Neuronal stem cell (in vitro differentiated cells): ENCODE results near the gene GCSH.
A peak's percentile ranks its signal among the peaks of the same experiment; 100 is the strongest.

Experiments
- DNase-seq: peaks from one replicate; pipeline ENCODE4 v3.0.0-alpha.2; 2013; ENCODE audit warnings: low spot score
- H2AFZ ChIP-seq: one replicate; pipeline ENCODE4 v1.6.1; 2013; ENCODE audit warnings: mild to moderate bottlenecking, low read length, inconsistent platforms
- H2AK5ac ChIP-seq: 2 replicates; pipeline ENCODE4 v1.6.1; 2013; ENCODE audit warnings: low read depth, mild to moderate bottlenecking, inconsistent platforms, low read length, moderate library complexity, mixed read lengths
- H2BK120ac ChIP-seq: 2 replicates; pipeline ENCODE4 v1.6.1; 2013; ENCODE audit warnings: low read depth, mild to moderate bottlenecking, inconsistent platforms, low read length, moderate library complexity, mixed read lengths
- H2BK12ac ChIP-seq: one replicate; pipeline ENCODE4 v1.6.1; 2013; ENCODE audit warnings: low read length, inconsistent platforms
- H2BK15ac ChIP-seq: 2 replicates; pipeline ENCODE4 v1.6.1; 2013; ENCODE audit warnings: mild to moderate bottlenecking, low read length, inconsistent platforms, mixed read lengths
- H2BK5ac ChIP-seq: one replicate; pipeline ENCODE4 v1.6.1; 2013; ENCODE audit warnings: inconsistent platforms, mild to moderate bottlenecking, low read length, moderate library complexity
- H3K14ac ChIP-seq: one replicate; pipeline ENCODE4 v1.6.1; 2013; ENCODE audit warnings: low read length, inconsistent platforms
- H3K18ac ChIP-seq: 2 replicates; pipeline ENCODE4 v1.6.1; 2013; ENCODE audit warnings: low read length, inconsistent platforms
- H3K23ac ChIP-seq: 2 replicates; pipeline ENCODE4 v1.6.1; 2013; ENCODE audit warnings: low read depth, mild to moderate bottlenecking, mixed read lengths, low read length, inconsistent platforms; ENCODE audit not compliant: poor library complexity
- H3K27ac ChIP-seq: replicated peaks from 3 replicates; pipeline ENCODE4 v1.5.1; 2013; ENCODE audit warnings: low read length, inconsistent platforms
- H3K27me3 ChIP-seq, 3 experiments: 2 replicates each; pipeline ENCODE4 v1.6.1; 2013; ENCODE audit warnings: low read length in 3 of 3, mild to moderate bottlenecking in 2 of 3, inconsistent platforms in 1 of 3, low read depth in 1 of 3, mixed read lengths in 1 of 3, moderate library complexity in 1 of 3; ENCODE audit not compliant: control insufficient read depth in 3 of 3, insufficient read depth in 3 of 3
- H3K36me3 ChIP-seq, 2 donors: replicated peaks in 1 of 2; 2 replicates each; pipeline ENCODE4 v1.6.1; 2013; ENCODE audit warnings: low read length in 2 of 2; ENCODE audit not compliant: control insufficient read depth in 2 of 2, insufficient read depth in 2 of 2
- H3K4ac ChIP-seq: 2 replicates; pipeline ENCODE4 v1.6.1; 2013; ENCODE audit warnings: inconsistent platforms, mild to moderate bottlenecking, low read length, moderate library complexity
- H3K4me1 ChIP-seq, 2 donors: 1 replicate in 1 of 2; 2 replicates in 1 of 2; pipeline ENCODE4 v1.6.1; 2013; ENCODE audit warnings: low read length in 2 of 2, low read depth in 1 of 2; ENCODE audit not compliant: control insufficient read depth in 2 of 2, insufficient read depth in 1 of 2
- H3K4me2 ChIP-seq: one replicate; pipeline ENCODE4 v1.6.1; 2013; ENCODE audit warnings: mild to moderate bottlenecking, low read length, inconsistent platforms; ENCODE audit not compliant: insufficient read depth, poor library complexity, severe bottlenecking
- H3K4me3 ChIP-seq, 2 donors: 2 replicates each; pipeline ENCODE4 v1.5.1; 2013; ENCODE audit warnings: low read length in 2 of 2, mild to moderate bottlenecking in 2 of 2, inconsistent platforms in 1 of 2, moderate library complexity in 1 of 2
- H3K79me1 ChIP-seq: one replicate; pipeline ENCODE4 v1.6.1; 2013; ENCODE audit warnings: low read depth, mild to moderate bottlenecking, inconsistent platforms, low read length, moderate library complexity
- H3K9ac ChIP-seq: one replicate; pipeline ENCODE4 v1.6.1; 2013; ENCODE audit warnings: mild to moderate bottlenecking, low read depth, low read length, inconsistent platforms; ENCODE audit not compliant: poor library complexity
- H3K9me3 ChIP-seq, 2 donors: replicated peaks in 1 of 2; 2 replicates each; pipeline versions ENCODE3 to v1.6.1; 2013; ENCODE audit warnings: low read length in 2 of 2, mild to moderate bottlenecking in 2 of 2, inconsistent platforms in 1 of 2, low read depth in 1 of 2, mixed read lengths in 1 of 2, moderate library complexity in 1 of 2; ENCODE audit not compliant: control insufficient read depth in 2 of 2, insufficient read depth in 1 of 2
- H4K8ac ChIP-seq: one replicate; pipeline ENCODE4 v1.6.1; 2013; ENCODE audit warnings: low read depth, mild to moderate bottlenecking, inconsistent platforms, low read length, moderate library complexity
- H4K91ac ChIP-seq: one replicate; pipeline ENCODE4 v1.6.1; 2013; ENCODE audit warnings: low read length, low read depth, mild to moderate bottlenecking, inconsistent platforms; ENCODE audit not compliant: poor library complexity
- WGBS, 2 donors: extraction: QIAGEN DNeasy Blood & Tissue Kit; methylation state at CpG; one replicate each; pipeline ENCODE4 v1.1.7; 2013; ENCODE audit warnings: missing lambda C conversion rate in 2 of 2, mixed read lengths in 1 of 2; ENCODE audit not compliant: insufficient read length in 2 of 2, insufficient replicate concordance in 1 of 2; ENCODE audit errors: extremely low coverage in 2 of 2; 5-methylcytosine and 5-hydroxymethylcytosine counted together

Gene GCSH

DNA sequence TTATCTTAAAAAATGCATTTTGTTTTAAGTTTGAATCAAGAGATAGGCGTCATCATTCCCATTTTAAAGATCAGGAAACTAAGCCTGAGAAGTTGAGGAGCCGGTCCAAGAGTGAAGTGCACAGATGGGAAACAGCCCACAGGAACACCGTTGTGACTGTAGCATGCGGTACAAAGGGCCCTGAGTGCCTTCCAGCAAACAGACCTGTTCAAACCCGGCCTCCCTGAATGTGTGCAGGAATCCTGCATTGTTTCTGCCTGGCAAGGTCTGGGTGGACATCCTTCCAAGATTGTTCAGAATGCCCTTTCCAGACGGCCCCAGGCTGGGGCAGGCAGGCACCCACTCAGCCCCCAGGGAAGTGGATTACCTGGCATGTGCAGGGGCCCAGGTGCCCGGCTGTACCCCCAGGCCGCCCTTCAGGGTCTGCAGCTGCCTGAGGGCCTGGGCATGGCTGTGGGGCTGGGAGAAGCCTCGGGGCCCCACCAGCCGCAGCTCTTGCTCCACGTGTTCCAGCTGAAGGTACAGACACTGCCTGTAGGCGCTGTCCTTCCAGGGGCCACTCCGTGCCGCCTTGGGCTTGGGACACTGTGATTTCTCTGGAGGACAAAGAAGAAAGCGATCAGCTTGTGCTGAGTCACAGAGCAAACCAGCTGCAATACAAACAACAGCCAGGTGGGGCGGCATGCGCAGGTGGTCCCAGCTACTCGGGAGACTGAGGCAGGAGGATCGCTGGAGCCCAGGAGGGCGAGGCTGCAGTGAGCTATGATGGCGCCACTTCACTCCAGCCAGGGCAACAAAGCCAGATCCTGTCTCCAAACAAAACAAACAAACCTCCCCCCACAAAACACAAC, 45.0 kb upstream of the GCSH start:
- peak overlapping the region; percentile 75 for H3K23ac ChIP-seq
- no CpG with 5 or more reads among the region's 21 CpGs for WGBS, 2 donors
- H2BK120ac ChIP-seq = no peak overlapping the region
- DNase-seq = no peak
- no peak overlapping the region for H3K4me2 ChIP-seq
- peak overlapping the region; percentile 73 for H2AFZ ChIP-seq
- H3K27me3 ChIP-seq = peaks cover 0 to 2% (median 0%) of the 10 kb centered on the region in 3 experiments
- H4K8ac ChIP-seq = no peak overlapping the region
- H2BK15ac ChIP-seq = no peak overlapping the region
- H3K79me1 ChIP-seq = no peaks in the 10 kb centered on the region
- no peak overlapping the region for H3K4ac ChIP-seq
- no peak overlapping the region for H3K4me3 ChIP-seq
- H3K4me1 ChIP-seq = peaks cover 0 to 6% of the 10 kb centered on the region in 2 donors
- peak overlapping the region; percentile 94 for H3K18ac ChIP-seq
- H3K36me3 ChIP-seq = no peaks in the 10 kb centered on the region
- H2BK12ac ChIP-seq = peak overlapping the region; percentile 82
- no peak overlapping the region for H4K91ac ChIP-seq
- peak overlapping the region; percentile 63 for H3K14ac ChIP-seq
- H2AK5ac ChIP-seq = peak overlapping the region; percentile 66
- peak overlapping the region; percentile 68 for H3K9ac ChIP-seq
- H2BK5ac ChIP-seq = no peak overlapping the region
- no peak overlapping the region for H3K27ac ChIP-seq
- H3K9me3 ChIP-seq = no peaks in the 10 kb centered on the region

DNA sequence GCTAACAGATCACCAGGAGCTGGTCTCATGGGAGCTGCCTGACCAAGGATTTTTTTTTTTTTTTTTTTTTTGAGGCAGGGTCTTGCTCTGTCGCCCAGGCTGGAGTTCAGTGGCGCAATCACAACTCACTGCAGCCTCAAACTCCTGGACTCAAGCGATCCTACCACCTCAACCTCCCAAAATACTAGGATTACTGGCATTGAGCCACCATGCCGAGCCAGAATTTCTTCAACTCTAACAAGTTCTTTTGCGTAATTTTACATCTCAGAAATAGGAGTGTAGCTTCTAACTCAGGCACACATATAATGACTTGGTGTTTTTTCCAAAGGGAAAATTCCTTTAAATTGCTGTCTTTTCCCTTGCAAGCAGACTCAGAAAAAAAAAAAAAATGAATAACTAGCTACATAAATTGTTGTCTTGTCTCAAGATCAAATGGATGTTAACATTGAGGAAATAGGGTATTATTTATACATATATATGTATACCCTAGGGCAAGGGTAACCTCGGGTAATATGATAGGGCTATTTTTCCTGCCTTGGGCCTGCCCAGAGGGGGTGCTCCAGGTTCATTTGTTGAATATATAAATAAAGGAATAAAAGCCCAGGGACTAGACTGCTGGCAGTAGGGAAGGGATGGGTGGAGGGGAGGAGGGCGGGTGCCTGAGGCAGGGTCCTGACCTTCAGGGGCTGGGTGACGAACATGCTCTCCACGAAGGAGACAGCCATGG, 42.8 kb upstream of the GCSH start:
- DNase-seq = no peak
- H2BK120ac ChIP-seq = no peak overlapping the region
- no CpG with 5 or more reads among the region's 9 CpGs for WGBS, 2 donors
- H4K91ac ChIP-seq = no peak overlapping the region
- H3K4me3 ChIP-seq = no peak overlapping the region
- peak overlapping the region; percentile 45 for H2BK5ac ChIP-seq
- H3K79me1 ChIP-seq = no peaks in the 10 kb centered on the region
- H3K23ac ChIP-seq = peak overlapping the region; percentile 36
- peak overlapping the region; percentile 89 for H2BK15ac ChIP-seq
- H2AK5ac ChIP-seq = peak overlapping the region; percentile 74
- no peak overlapping the region for H4K8ac ChIP-seq
- H2BK12ac ChIP-seq = peak overlapping the region; percentile 46
- H3K36me3 ChIP-seq = no peaks in the 10 kb centered on the region
- peak overlapping the region; percentile 72 for H3K18ac ChIP-seq
- peaks cover 0 to 4% (median 0%) of the 10 kb centered on the region in 3 experiments for H3K27me3 ChIP-seq
- H3K9ac ChIP-seq = peak overlapping the region; percentile 56
- no peak overlapping the region for H3K4me2 ChIP-seq
- H3K4ac ChIP-seq = no peak overlapping the region
- no peaks in the 10 kb centered on the region for H3K9me3 ChIP-seq
- H3K4me1 ChIP-seq = peaks cover 0 to 6% of the 10 kb centered on the region in 2 donors
- no peak overlapping the region for H3K14ac ChIP-seq
- no peak overlapping the region for H3K27ac ChIP-seq
- no peak overlapping the region for H2AFZ ChIP-seq

DNA sequence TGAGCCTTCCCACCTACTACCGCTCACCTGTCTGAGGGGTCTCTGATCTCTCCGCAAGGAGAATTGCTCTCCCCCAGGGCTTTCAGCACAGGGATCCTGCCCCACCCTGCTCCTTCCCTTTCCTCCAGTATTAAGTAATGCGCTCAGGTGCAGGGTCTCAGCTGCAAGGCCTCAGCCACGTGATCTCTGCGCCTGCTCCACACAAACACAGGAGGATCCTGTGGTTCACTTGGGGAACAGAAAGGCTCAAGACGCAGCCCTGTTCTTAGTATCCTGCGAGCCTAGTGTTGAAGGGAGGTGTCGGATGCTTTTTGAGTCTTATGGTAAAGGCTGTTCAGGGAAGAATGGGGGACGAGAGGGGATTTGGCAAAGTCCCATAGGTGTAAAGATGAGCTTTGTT, 41.6 kb upstream of the GCSH start:
- Histone ChIP-seq H3K36me3 (no peaks in the 10 kb centered on the region), H3K9ac (no peak overlapping the region), H4K91ac (no peak overlapping the region), H4K8ac (no peak overlapping the region), H2BK120ac (no peak overlapping the region), H3K4ac (no peak overlapping the region), H3K27ac (no peak overlapping the region), H2BK12ac (no peak overlapping the region), H2AFZ (peak overlapping the region; percentile 64), H2BK15ac (no peak overlapping the region), H3K14ac (peak overlapping the region; percentile 9), H3K23ac (no peak overlapping the region), H3K9me3 (no peaks in the 10 kb centered on the region), H3K18ac (no peak overlapping the region), H3K4me3 (no peak overlapping the region), H3K79me1 (no peaks in the 10 kb centered on the region), H2AK5ac (no peak overlapping the region), H3K4me2 (no peak overlapping the region), H3K27me3 (peaks cover 0 to 4% (median 0%) of the 10 kb centered on the region in 3 experiments), H2BK5ac (no peak overlapping the region), H3K4me1 (peaks cover 0 to 6% of the 10 kb centered on the region in 2 donors)
- DNase-seq = no peak
- WGBS, 2 donors = no CpG with 5 or more reads among the region's 9 CpGs
